ENCODE data around the gene GNAL. TPM values are rescaled to one million over a fixed set of nuclear protein-coding genes. Genes with fewer than 3 reads are reported as not detected.

GNAL gene
- total RNA-seq, 1 experiment from 2014 or later, result 4.6 TPM

DNA sequence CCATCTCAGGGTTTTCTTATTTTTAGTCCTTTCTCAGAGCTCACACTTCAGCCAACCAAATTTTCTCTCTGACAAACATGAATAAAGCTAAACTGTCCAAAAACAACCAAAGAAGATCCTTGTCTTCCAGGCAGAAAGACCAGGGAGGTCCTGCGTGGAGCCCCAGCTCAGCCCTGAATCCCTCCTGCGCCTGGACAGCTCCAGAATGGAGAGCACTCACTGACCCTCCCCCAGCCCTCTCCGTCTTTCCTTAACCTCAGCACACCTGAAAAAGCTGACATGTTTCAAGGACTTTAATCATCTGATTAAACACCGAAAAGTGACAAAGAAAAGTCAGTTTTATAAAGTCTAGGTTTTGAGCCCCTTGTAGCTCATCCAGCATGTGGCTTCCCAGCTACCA, 22.9 kb upstream of the GNAL start (continued):
- TF ChIP-seq POLR2AphosphoS5 (IDR thresholded peaks at IDR 0.05; ENCODE audit: low read depth, low read length), result no peak
- no peak for TF ChIP-seq SIN3A (IDR thresholded peaks at IDR 0.05; ENCODE audit: low read depth)

- no peak for ATAC-seq
- CTCF ChIA-PET, result interaction anchor here (2.8 kb wide), 1 partner anchor 11 kb away, joined by 18 read pairs; no protein-coding TSS in a partner anchor
- POLR2A ChIA-PET, result no interaction called here
- H3K9me3 ChIP-seq (ENCODE audit: control insufficient read depth in 1 of 2, insufficient read depth in 1 of 2, low read depth in 1 of 2, low read length in 2 of 2), result no peaks in the 10 kb centered on the region
- H3K36me3 ChIP-seq (ENCODE audit: control insufficient read depth in 1 of 2, insufficient read depth in 2 of 2, low read length in 2 of 2), result no peaks in the 10 kb centered on the region
- TF ChIP-seq FOSL1 (IDR thresholded peaks at IDR 0.05; ENCODE audit: low read depth) (no peak), ZNF274 (IDR thresholded peaks at IDR 0.05; ENCODE audit: low read depth, low read length) (no peak), MAX (IDR thresholded peaks at IDR 0.05) (no peak), TCF7L2 (IDR thresholded peaks at IDR 0.05; ENCODE audit: borderline replicate concordance, extremely low read depth, insufficient read depth, insufficient read length) (no peak), JUND (IDR thresholded peaks at IDR 0.05) (no peak), ELF1 (IDR thresholded peaks at IDR 0.05; ENCODE audit: borderline replicate concordance, low read depth) (no peak), CBX3 (IDR thresholded peaks at IDR 0.05; ENCODE audit: low read depth) (no peak), EZH2 (IDR thresholded peaks at IDR 0.05) (no peak), CTCF (IDR thresholded peaks at IDR 0.05 in 2 of 3, conservative IDR thresholded peaks at IDR 0.05 in 1 of 3; ENCODE audit: borderline replicate concordance in 1 of 3, insufficient read depth in 1 of 3, low read depth in 2 of 3, low read length in 2 of 3) (no peak), SIN3A (IDR thresholded peaks at IDR 0.05; ENCODE audit: low read depth) (no peak), SP1 (IDR thresholded peaks at IDR 0.05; ENCODE audit: low read depth) (no peak), POLR2AphosphoS5 (IDR thresholded peaks at IDR 0.05; ENCODE audit: low read depth, low read length) (no peak), YY1 (IDR thresholded peaks at IDR 0.05; ENCODE audit: extremely low read depth, insufficient replicate concordance, low read depth, low read length) (no peak), RAD21 (IDR thresholded peaks at IDR 0.05; ENCODE audit: low read depth) (no peak), CEBPB (IDR thresholded peaks at IDR 0.05; ENCODE audit: low read depth) (no peak), POLR2A (IDR thresholded peaks at IDR 0.05; ENCODE audit: borderline replicate concordance, extremely low read depth, insufficient read depth, insufficient read length) (no peak), EGR1 (IDR thresholded peaks at IDR 0.05; ENCODE audit: low read depth) (no peak)
- TF ChIP-seq, protein P1, sequence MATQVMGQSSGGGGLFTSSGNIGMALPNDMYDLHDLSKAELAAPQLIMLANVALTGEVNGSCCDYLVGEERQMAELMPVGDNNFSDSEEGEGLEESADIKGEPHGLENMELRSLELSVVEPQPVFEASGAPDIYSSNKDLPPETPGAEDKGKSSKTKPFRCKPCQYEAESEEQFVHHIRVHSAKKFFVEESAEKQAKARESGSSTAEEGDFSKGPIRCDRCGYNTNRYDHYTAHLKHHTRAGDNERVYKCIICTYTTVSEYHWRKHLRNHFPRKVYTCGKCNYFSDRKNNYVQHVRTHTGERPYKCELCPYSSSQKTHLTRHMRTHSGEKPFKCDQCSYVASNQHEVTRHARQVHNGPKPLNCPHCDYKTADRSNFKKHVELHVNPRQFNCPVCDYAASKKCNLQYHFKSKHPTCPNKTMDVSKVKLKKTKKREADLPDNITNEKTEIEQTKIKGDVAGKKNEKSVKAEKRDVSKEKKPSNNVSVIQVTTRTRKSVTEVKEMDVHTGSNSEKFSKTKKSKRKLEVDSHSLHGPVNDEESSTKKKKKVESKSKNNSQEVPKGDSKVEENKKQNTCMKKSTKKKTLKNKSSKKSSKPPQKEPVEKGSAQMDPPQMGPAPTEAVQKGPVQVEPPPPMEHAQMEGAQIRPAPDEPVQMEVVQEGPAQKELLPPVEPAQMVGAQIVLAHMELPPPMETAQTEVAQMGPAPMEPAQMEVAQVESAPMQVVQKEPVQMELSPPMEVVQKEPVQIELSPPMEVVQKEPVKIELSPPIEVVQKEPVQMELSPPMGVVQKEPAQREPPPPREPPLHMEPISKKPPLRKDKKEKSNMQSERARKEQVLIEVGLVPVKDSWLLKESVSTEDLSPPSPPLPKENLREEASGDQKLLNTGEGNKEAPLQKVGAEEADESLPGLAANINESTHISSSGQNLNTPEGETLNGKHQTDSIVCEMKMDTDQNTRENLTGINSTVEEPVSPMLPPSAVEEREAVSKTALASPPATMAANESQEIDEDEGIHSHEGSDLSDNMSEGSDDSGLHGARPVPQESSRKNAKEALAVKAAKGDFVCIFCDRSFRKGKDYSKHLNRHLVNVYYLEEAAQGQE (IDR thresholded peaks at IDR 0.05; ENCODE audit: low read depth), result no peak
- H3K4me2 ChIP-seq (ENCODE audit: low read length), result no peak overlapping the region
- no peak for DNase-seq (ENCODE audit: low read depth, low spot score)
- H3K4me3 ChIP-seq (replicated peaks in 1 of 2; ENCODE audit: low read depth in 1 of 2, low read length in 2 of 2), result no peak overlapping the region
- H3K27me3 ChIP-seq (ENCODE audit: insufficient read depth, low read length), result peaks cover 57% of the 10 kb centered on the region
- BruUV-seq (replicated peaks), result no TSS peak
- RAD21 ChIA-PET (ENCODE audit: low non-redundant PET in 1 of 2, low total read pairs in 2 of 2, uncharacterized antibody in 2 of 2, unreplicated experiment in 2 of 2), result no interaction called here
- no peaks in the 10 kb centered on the region for H3K79me2 ChIP-seq (ENCODE audit: insufficient read depth, low read length)
- H4K20me1 ChIP-seq (ENCODE audit: insufficient read depth), result no peaks in the 10 kb centered on the region
- no peaks in the 10 kb centered on the region for H3K9me2 ChIP-seq (ENCODE audit: insufficient read depth)
- intact Hi-C loops (cut with micrococcal nuclease), result no loop called here
- H3K27ac ChIP-seq (ENCODE audit: low read depth, low read length), result no peak overlapping the region
- H3K4me1 ChIP-seq (ENCODE audit: control insufficient read depth in 1 of 2, insufficient read depth in 2 of 2, low read length in 2 of 2), result no peaks in the 10 kb centered on the region
- H3K9ac ChIP-seq (ENCODE audit: low read length), result no peak overlapping the region
- H2AFZ ChIP-seq (ENCODE audit: low read depth, low read length, poor library complexity, severe bottlenecking), result no peak overlapping the region
These were observed 22.2 kb upstream of the GNAL start for GRCh38 chr18:11666831-11667230.

All from HCT116 (cell line).